Measurements from ENCODE around the gene RHBDL1. TPM values are rescaled to one million over a fixed set of nuclear protein-coding genes. Genes with fewer than 3 reads are reported as not detected.

Gene RHBDL1
- total and polyA plus RNA-seq, 2 experiments from 2014 or later = 3.4 to 4.2 TPM

GRCh38 chr16:629833-630248 lies 45.6 kb upstream of the RHBDL1 start:
- TF ChIP-seq CTCF (IDR thresholded peaks at IDR 0.05; ENCODE audit: poor library complexity) (no peak), EZH2 (IDR thresholded peaks at IDR 0.05; ENCODE audit: borderline replicate concordance) (no peak), EZH2phosphoT487 (IDR thresholded peaks at IDR 0.05; ENCODE audit: low read depth, severe bottlenecking, unreplicated experiment) (no peak)
- H3K4me2 ChIP-seq = no peak overlapping the region
- peaks cover 1% of the 10 kb centered on the region for H3K79me2 ChIP-seq
- H3K27me3 ChIP-seq = no peaks in the 10 kb centered on the region
- H3K36me3 ChIP-seq (replicated peaks; ENCODE audit: insufficient read depth, low read depth) = no peaks in the 10 kb centered on the region
- no peak overlapping the region for H2AFZ ChIP-seq
- H3K4me3 ChIP-seq = no peak overlapping the region
- H3K4me1 ChIP-seq (ENCODE audit: insufficient read depth) = peaks cover 16% of the 10 kb centered on the region
- WGBS (ENCODE audit: low lambda C conversion rate, missing lambda C conversion rate) = 43% methylated on average over 9 of the region's 11 CpGs
- no peak overlapping the region for H3K27ac ChIP-seq
- no peaks in the 10 kb centered on the region for H3K9me3 ChIP-seq (ENCODE audit: low read depth)
- H4K20me1 ChIP-seq (ENCODE audit: insufficient read depth, poor library complexity, severe bottlenecking) = no peaks in the 10 kb centered on the region
- no peaks in the 10 kb centered on the region for H3K9me2 ChIP-seq (replicated peaks; ENCODE audit: insufficient read depth)
- DNase-seq (ENCODE audit: low spot score) = no peak

- Histone ChIP-seq H3K27me3 (no peaks in the 10 kb centered on the region), H3K4me2 (peak overlapping the region; percentile 73), H3K4me3 (no peak overlapping the region), H3K36me3 (replicated peaks; ENCODE audit: insufficient read depth, low read depth) (no peaks in the 10 kb centered on the region), H3K4me1 (ENCODE audit: insufficient read depth) (peaks cover 21% of the 10 kb centered on the region), H3K9me3 (ENCODE audit: low read depth) (no peaks in the 10 kb centered on the region), H3K9me2 (replicated peaks; ENCODE audit: insufficient read depth) (no peaks in the 10 kb centered on the region), H2AFZ (no peak overlapping the region), H4K20me1 (ENCODE audit: insufficient read depth, poor library complexity, severe bottlenecking) (no peaks in the 10 kb centered on the region), H3K79me2 (peaks cover 6% of the 10 kb centered on the region), H3K27ac (no peak overlapping the region)
- WGBS (ENCODE audit: low lambda C conversion rate, missing lambda C conversion rate) = 45% methylated on average over 27 of the region's 29 CpGs
- DNase-seq (ENCODE audit: low spot score) = no peak
- TF ChIP-seq EZH2phosphoT487 (IDR thresholded peaks at IDR 0.05; ENCODE audit: low read depth, severe bottlenecking, unreplicated experiment) = no peak
- no peak for TF ChIP-seq CTCF (IDR thresholded peaks at IDR 0.05; ENCODE audit: poor library complexity)
- TF ChIP-seq EZH2 (IDR thresholded peaks at IDR 0.05; ENCODE audit: borderline replicate concordance) = no peak
These were observed 45.1 kb upstream of the RHBDL1 start for GRCh38 chr16:630249-630814.

- no peak for DNase-seq (ENCODE audit: low spot score)
- Histone ChIP-seq H3K9me3 (ENCODE audit: low read depth) (no peaks in the 10 kb centered on the region), H3K27me3 (no peaks in the 10 kb centered on the region), H3K4me1 (ENCODE audit: insufficient read depth) (peaks cover 22% of the 10 kb centered on the region), H3K36me3 (replicated peaks; ENCODE audit: insufficient read depth, low read depth) (no peaks in the 10 kb centered on the region), H2AFZ (no peak within 1 kb of the TSS), H4K20me1 (ENCODE audit: insufficient read depth, poor library complexity, severe bottlenecking) (no peaks in the 10 kb centered on the region), H3K27ac (no peak within 1 kb of the TSS), H3K4me2 (peak within 1 kb of the TSS; percentile 73), H3K9me2 (replicated peaks; ENCODE audit: insufficient read depth) (no peaks in the 10 kb centered on the region), H3K79me2 (peaks cover 12% of the 10 kb centered on the region), H3K4me3 (no peak within 1 kb of the TSS)
- 7% methylated on average over 13 of the region's 23 CpGs for WGBS (ENCODE audit: low lambda C conversion rate, missing lambda C conversion rate)
- no peak for TF ChIP-seq EZH2phosphoT487 (IDR thresholded peaks at IDR 0.05; ENCODE audit: low read depth, severe bottlenecking, unreplicated experiment)
- TF ChIP-seq CTCF (IDR thresholded peaks at IDR 0.05; ENCODE audit: poor library complexity) = no peak
- TF ChIP-seq EZH2 (IDR thresholded peaks at IDR 0.05; ENCODE audit: borderline replicate concordance) = no peak
These were observed 44.6 kb upstream of the RHBDL1 start, which contains the start of gene WFIKKN1 for GRCh38 chr16:630815-631405. Gene WFIKKN1, plus strand, starts transcription at chr16:630985. Its CDS starts 269 bp downstream, at chr16:631254.

Data from hepatocyte (in vitro differentiated cells).